Panc1 (cell line): Measurements from ENCODE around the gene CADPS2. TPM values are rescaled to one million over a fixed set of nuclear protein-coding genes. Genes with fewer than 3 reads are reported as not detected.

Experiments used
- ATAC-seq: fragments of 200-7000 bp; cut with Tn5 transposase; 2 replicates; pipeline ENCODE4 v1.9.1; 2020; ENCODE audit warnings: mild to moderate bottlenecking, moderate library complexity
- BruUV-seq: library from RNA; stranded (reverse); fragments of 400-500 nt; replicated peaks from 2 replicates; lab custom pipeline; 2021; lab: Mats Ljungman, UMichigan
- CTCF ChIA-PET: fragments of 300-600 bp; sonication (Branson Sonifier 250); formaldehyde crosslinking; loops from one replicate; lab custom pipeline; 2022; ENCODE audit warnings: antibody characterized with exemption; lab: Charles Lee
- POLR2A ChIA-PET: fragments of 300-600 bp; sonication (Branson Sonifier 250); formaldehyde crosslinking; loops from one replicate; lab custom pipeline; 2022; ENCODE audit warnings: antibody characterized with exemption; lab: Charles Lee
- DNase-seq: peaks from one replicate; pipeline ENCODE4 v3.0.0-alpha.2; 2010; ENCODE audit warnings: low read depth, low spot score
- H3K27ac ChIP-seq: 2 replicates; pipeline ENCODE4 v1.5.1; 2011; ENCODE audit warnings: mild to moderate bottlenecking, low read length, inconsistent platforms
- H3K27me3 ChIP-seq: fragments of 200-500 bp; sonication (Bioruptor generic); 2 replicates; pipeline ENCODE4 v1.6.0; 2014; ENCODE audit warnings: low read length, inconsistent platforms; ENCODE audit not compliant: control insufficient read depth, insufficient read depth
- H3K36me3 ChIP-seq: fragments of 200-500 bp; sonication (Bioruptor generic); 2 replicates; pipeline ENCODE4 v1.5.1; 2014; ENCODE audit warnings: inconsistent platforms, mild to moderate bottlenecking, low read length, moderate library complexity; ENCODE audit not compliant: control insufficient read depth, insufficient read depth
- H3K4me1 ChIP-seq: 2 replicates; pipeline ENCODE4 v1.5.1; 2011; ENCODE audit warnings: inconsistent platforms, mild to moderate bottlenecking, low read length, moderate library complexity; ENCODE audit not compliant: control insufficient read depth, insufficient read depth
- H3K4me3 ChIP-seq, 2 experiments: 2 replicates each; pipeline ENCODE4 v1.5.1; 2011 to 2012; ENCODE audit warnings: low read depth in 2 of 2, low read length in 2 of 2, mild to moderate bottlenecking in 2 of 2, inconsistent platforms in 1 of 2, moderate library complexity in 1 of 2
- H3K9me3 ChIP-seq: fragments of 200-500 bp; sonication (Bioruptor generic); 2 replicates; pipeline ENCODE4 v1.5.1; 2014; ENCODE audit warnings: low read depth, mild to moderate bottlenecking, inconsistent platforms, low read length, moderate library complexity; ENCODE audit not compliant: control insufficient read depth, insufficient read depth
- SIN3A ChIP-seq: IDR thresholded peaks from 2 replicates; pipeline ENCODE4 v1.6.1; 2012; ENCODE audit warnings: low read depth, mild to moderate bottlenecking, low read length, moderate library complexity, borderline replicate concordance; ENCODE audit not compliant: insufficient read depth
- TCF7L2 ChIP-seq: IDR thresholded peaks from 2 replicates; pipeline ENCODE4 v1.6.1; 2011; ENCODE audit warnings: mild to moderate bottlenecking, low read depth, low read length, inconsistent platforms
- in situ Hi-C: cut with HindIII; loops from 2 replicates; pipeline ENCODE4 v1.10.0; 2016; ENCODE audit warnings: low sequenced_read_pairs, low pct_unique_long_range_greater_than_20kb
- intact Hi-C: fragments of 100-400 bp; cut with micrococcal nuclease; formaldehyde crosslinking; loops from one replicate; pipeline ENCODE4 v1.10.0; 2022; ENCODE audit not compliant: unreplicated experiment
- total RNA-seq: library from RNA; stranded (reverse); gene quantifications from one replicate; pipeline ENCODE4 v1.2.1, GENCODE V29; 2021; ENCODE audit not compliant: unreplicated experiment
- TF ChIP-seq, protein P1 (sequence below): fragments of 450-650 bp; IDR thresholded peaks from 2 replicates; pipeline ENCODE4 v1.5.1; 2017; ENCODE audit warnings: mild to moderate bottlenecking
- TF ChIP-seq, protein P2 (sequence below), 2 experiments: IDR thresholded peaks; 2 replicates each; pipeline ENCODE4 v1.6.1; 2011 to 2012; ENCODE audit warnings: low read depth in 2 of 2, control low read depth in 1 of 2, low read length in 1 of 2, mild to moderate bottlenecking in 1 of 2, moderate library complexity in 1 of 2; ENCODE audit not compliant: insufficient read depth in 1 of 2

Gene CADPS2
- total RNA-seq, 1 experiment from 2014 or later = 1.6 TPM

DNA sequence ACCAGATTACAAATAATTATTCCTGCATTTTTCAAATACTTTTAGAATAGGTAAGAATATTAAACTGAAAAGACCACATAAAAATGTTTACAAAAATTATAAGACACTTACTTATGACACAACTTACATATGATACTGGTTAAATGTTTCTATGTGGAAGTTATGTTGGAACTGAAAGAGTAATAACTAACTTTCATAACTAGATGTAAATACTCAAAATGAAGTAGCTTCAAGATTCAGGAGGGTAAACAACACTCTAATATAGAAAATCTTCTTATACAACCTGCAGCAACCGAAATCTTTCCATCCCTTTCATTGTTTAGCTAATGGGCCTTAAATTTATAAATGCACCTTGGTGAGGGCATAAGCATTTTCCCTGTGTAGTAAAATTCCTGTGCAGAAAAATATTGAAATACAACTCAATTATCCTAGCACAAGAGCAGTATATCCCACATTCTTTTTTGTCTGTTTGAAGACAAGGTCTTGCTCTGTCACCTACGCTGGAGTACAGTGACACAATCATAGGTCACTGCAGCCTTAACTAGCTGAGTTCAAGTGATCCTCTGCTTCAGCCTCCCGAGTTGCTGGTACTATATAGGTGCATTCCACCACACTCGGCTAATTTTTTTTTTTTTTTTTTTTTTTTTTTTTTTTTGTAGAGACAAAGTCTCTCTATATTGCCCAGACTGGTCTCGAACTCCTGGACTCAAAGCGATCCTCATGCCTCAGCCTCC lies 168.7 kb downstream of the CADPS2 start:
- Histone ChIP-seq H3K27me3 (no peaks in the 10 kb centered on the region), H3K4me3 (no peak overlapping the region), H3K9me3 (no peaks in the 10 kb centered on the region), H3K36me3 (no peaks in the 10 kb centered on the region), H3K27ac (no peak overlapping the region), H3K4me1 (no peaks in the 10 kb centered on the region)
- DNase-seq = no peak
- TF ChIP-seq, protein P1, sequence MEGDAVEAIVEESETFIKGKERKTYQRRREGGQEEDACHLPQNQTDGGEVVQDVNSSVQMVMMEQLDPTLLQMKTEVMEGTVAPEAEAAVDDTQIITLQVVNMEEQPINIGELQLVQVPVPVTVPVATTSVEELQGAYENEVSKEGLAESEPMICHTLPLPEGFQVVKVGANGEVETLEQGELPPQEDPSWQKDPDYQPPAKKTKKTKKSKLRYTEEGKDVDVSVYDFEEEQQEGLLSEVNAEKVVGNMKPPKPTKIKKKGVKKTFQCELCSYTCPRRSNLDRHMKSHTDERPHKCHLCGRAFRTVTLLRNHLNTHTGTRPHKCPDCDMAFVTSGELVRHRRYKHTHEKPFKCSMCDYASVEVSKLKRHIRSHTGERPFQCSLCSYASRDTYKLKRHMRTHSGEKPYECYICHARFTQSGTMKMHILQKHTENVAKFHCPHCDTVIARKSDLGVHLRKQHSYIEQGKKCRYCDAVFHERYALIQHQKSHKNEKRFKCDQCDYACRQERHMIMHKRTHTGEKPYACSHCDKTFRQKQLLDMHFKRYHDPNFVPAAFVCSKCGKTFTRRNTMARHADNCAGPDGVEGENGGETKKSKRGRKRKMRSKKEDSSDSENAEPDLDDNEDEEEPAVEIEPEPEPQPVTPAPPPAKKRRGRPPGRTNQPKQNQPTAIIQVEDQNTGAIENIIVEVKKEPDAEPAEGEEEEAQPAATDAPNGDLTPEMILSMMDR = no peak
- CTCF ChIA-PET = no interaction called here
- in situ Hi-C loops = no loop called here
- no TSS peak for BruUV-seq
- intact Hi-C loops = no loop called here
- ATAC-seq = no peak
- POLR2A ChIA-PET = no interaction called here

DNA sequence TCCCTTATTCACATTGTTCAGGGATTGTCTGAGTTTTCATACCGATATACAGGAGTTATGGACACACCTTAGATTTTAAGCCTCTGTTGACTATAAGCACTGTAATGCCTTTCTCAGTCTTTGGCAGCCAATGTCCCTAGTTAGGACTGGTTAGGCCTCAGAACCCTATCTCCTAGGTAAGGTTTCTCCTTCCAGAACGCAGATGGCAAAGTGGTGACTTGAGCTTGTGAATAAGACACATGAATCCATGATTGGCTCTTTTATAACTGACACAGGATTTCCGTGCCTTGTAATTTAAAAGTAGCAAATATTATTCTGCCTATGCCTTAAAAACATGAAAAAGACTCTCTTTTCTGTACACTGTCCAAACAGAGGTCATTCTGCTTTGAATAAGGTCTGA lies 171.1 kb downstream of the CADPS2 start:
- no peak for TF ChIP-seq SIN3A
- TF ChIP-seq, protein P2, sequence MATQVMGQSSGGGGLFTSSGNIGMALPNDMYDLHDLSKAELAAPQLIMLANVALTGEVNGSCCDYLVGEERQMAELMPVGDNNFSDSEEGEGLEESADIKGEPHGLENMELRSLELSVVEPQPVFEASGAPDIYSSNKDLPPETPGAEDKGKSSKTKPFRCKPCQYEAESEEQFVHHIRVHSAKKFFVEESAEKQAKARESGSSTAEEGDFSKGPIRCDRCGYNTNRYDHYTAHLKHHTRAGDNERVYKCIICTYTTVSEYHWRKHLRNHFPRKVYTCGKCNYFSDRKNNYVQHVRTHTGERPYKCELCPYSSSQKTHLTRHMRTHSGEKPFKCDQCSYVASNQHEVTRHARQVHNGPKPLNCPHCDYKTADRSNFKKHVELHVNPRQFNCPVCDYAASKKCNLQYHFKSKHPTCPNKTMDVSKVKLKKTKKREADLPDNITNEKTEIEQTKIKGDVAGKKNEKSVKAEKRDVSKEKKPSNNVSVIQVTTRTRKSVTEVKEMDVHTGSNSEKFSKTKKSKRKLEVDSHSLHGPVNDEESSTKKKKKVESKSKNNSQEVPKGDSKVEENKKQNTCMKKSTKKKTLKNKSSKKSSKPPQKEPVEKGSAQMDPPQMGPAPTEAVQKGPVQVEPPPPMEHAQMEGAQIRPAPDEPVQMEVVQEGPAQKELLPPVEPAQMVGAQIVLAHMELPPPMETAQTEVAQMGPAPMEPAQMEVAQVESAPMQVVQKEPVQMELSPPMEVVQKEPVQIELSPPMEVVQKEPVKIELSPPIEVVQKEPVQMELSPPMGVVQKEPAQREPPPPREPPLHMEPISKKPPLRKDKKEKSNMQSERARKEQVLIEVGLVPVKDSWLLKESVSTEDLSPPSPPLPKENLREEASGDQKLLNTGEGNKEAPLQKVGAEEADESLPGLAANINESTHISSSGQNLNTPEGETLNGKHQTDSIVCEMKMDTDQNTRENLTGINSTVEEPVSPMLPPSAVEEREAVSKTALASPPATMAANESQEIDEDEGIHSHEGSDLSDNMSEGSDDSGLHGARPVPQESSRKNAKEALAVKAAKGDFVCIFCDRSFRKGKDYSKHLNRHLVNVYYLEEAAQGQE (IDR thresholded peaks at IDR 0.05; ENCODE audit: insufficient read depth in 1 of 2, low read depth in 2 of 2, low read length in 1 of 2) = no peak
- DNase-seq = no peak
- Histone ChIP-seq H3K27ac (no peak overlapping the region), H3K9me3 (no peaks in the 10 kb centered on the region), H3K27me3 (no peaks in the 10 kb centered on the region), H3K4me3 (no peak overlapping the region), H3K36me3 (no peaks in the 10 kb centered on the region), H3K4me1 (no peaks in the 10 kb centered on the region)
- ChIA-PET POLR2A (interaction anchor here (0.6 kb wide), 1 partner anchor 374 kb away, joined by 4 read pairs; no protein-coding TSS in a partner anchor), CTCF (no interaction called here)
- no TSS peak for BruUV-seq
- no peak for ATAC-seq
- in situ Hi-C loops = no loop called here
- intact Hi-C loops = no loop called here

DNA sequence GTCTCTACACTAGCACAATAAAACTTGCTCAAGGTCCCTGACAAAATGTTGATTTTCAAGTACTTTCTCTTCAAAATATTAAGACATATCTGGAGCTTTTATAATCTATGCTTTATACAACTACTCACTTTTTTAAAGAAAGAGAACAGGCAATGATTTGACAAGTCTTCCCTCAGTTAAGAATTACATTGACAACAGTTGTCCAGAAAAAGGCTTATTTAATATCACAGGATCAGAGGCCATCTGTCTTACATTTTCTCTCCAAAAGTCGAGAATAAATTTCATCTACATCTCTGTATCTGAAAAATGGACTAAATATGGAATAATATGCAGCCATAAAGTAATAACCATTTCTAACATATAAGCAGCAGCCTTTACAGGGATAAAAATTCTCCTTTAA lies 175.3 kb downstream of the CADPS2 start:
- POLR2A ChIA-PET = no interaction called here
- Histone ChIP-seq H3K27me3 (no peaks in the 10 kb centered on the region), H3K36me3 (no peaks in the 10 kb centered on the region), H3K4me3 (no peak overlapping the region), H3K27ac (no peak overlapping the region), H3K4me1 (no peaks in the 10 kb centered on the region), H3K9me3 (no peaks in the 10 kb centered on the region)
- DNase-seq = no peak
- ATAC-seq = no peak
- no TSS peak for BruUV-seq
- in situ Hi-C loops (no loop called here), intact Hi-C loops (no loop called here)
- TF ChIP-seq SIN3A = no peak
- no peak for TF ChIP-seq TCF7L2
- TF ChIP-seq, protein P2 (IDR thresholded peaks at IDR 0.05; ENCODE audit: insufficient read depth in 1 of 2, low read depth in 2 of 2, low read length in 1 of 2) = no peak
- TF ChIP-seq, protein P1 = no peak
- CTCF ChIA-PET = no interaction called here
